PC-3 (cell line): ENCODE data around the gene ADAMTS1. TPM values are rescaled to one million over a fixed set of nuclear protein-coding genes. Genes with fewer than 3 reads are reported as not detected.

Experiments used
- ATAC-seq: fragments of 200-7000 bp; cut with Tn5 transposase; 2 replicates; pipeline ENCODE4 v1.9.1; 2020; ENCODE audit warnings: mild to moderate bottlenecking, moderate library complexity
- BruUV-seq: library from RNA; stranded (reverse); fragments of 400-500 nt; replicated peaks from 2 replicates; lab custom pipeline; 2021; lab: Mats Ljungman, UMichigan
- CTCF ChIA-PET: fragments of 300-600 bp; sonication (Branson Sonifier 250); formaldehyde crosslinking; loops from one replicate; lab custom pipeline; 2022; ENCODE audit warnings: antibody characterized with exemption; lab: Charles Lee
- POLR2A ChIA-PET: fragments of 300-600 bp; sonication (Branson Sonifier 250); formaldehyde crosslinking; loops from one replicate; lab custom pipeline; 2022; ENCODE audit warnings: antibody characterized with exemption; ENCODE audit not compliant: unreplicated experiment; lab: Charles Lee
- DNase-seq: peaks from one replicate; pipeline ENCODE4 v3.0.0-alpha.2; 2015
- H2AFZ ChIP-seq: fragments of 300-600 bp; sonication (generic); 2 replicates; pipeline ENCODE4 v1.6.0; 2016; ENCODE audit warnings: antibody characterized with exemption, low read length
- H3F3A ChIP-seq: fragments of 300-600 bp; sonication (generic); one replicate; pipeline ENCODE4 v1.6.0; 2017; ENCODE audit warnings: antibody characterized with exemption, low read length, control low read depth, mild to moderate bottlenecking; ENCODE audit not compliant: unreplicated experiment
- H3K27ac ChIP-seq: fragments of 300-600 bp; sonication (generic); 2 replicates; pipeline ENCODE4 v1.5.1; 2016; ENCODE audit warnings: mild to moderate bottlenecking, low read length
- H3K27me3 ChIP-seq: fragments of 300-600 bp; sonication (generic); 2 replicates; pipeline ENCODE4 v1.6.1; 2016; ENCODE audit warnings: low read length, mixed read lengths
- H3K36me3 ChIP-seq: fragments of 300-600 bp; sonication (generic); 2 replicates; pipeline ENCODE4 v1.6.1; 2016; ENCODE audit warnings: low read depth, mixed run types, low read length, mixed read lengths
- H3K4me1 ChIP-seq: fragments of 300-600 bp; sonication (generic); 2 replicates; pipeline ENCODE4 v1.5.1; 2016; ENCODE audit warnings: low read length; ENCODE audit not compliant: insufficient read depth
- H3K4me2 ChIP-seq: fragments of 300-600 bp; sonication (generic); 2 replicates; pipeline ENCODE4 v1.6.0; 2016; ENCODE audit warnings: low read length
- H3K4me3 ChIP-seq: fragments of 300-600 bp; sonication (generic); 2 replicates; pipeline ENCODE4 v1.5.1; 2016; ENCODE audit warnings: mild to moderate bottlenecking, low read length, mixed read lengths
- H3K79me2 ChIP-seq: fragments of 300-600 bp; sonication (generic); 2 replicates; pipeline ENCODE4 v1.6.1; 2017; ENCODE audit warnings: low read length, mixed read lengths
- H3K9ac ChIP-seq: fragments of 300-600 bp; sonication (generic); 2 replicates; pipeline ENCODE4 v1.6.0; 2016; ENCODE audit warnings: mild to moderate bottlenecking, low read length
- H3K9me2 ChIP-seq: fragments of 300-600 bp; sonication (generic); replicated peaks from 2 replicates; pipeline ENCODE4 v1.6.1; 2016; ENCODE audit warnings: mixed run types, low read length, mixed read lengths
- H3K9me3 ChIP-seq: fragments of 300-600 bp; sonication (generic); 2 replicates; pipeline ENCODE4 v1.6.1; 2016; ENCODE audit warnings: low read length, mixed read lengths
- H4K20me1 ChIP-seq: fragments of 300-600 bp; sonication (generic); 2 replicates; pipeline ENCODE4 v1.6.1; 2016; ENCODE audit warnings: low read length, mixed read lengths
- CTCF ChIP-seq: fragments of 300-600 bp; sonication (generic); conservative IDR thresholded peaks from 2 replicates; pipeline ENCODE4 v1.5.1; 2017; ENCODE audit warnings: antibody characterized with exemption, low read depth, mild to moderate bottlenecking, low read length
- EZH2 ChIP-seq: fragments of 300-600 bp; sonication (generic); IDR thresholded peaks from one replicate; pipeline ENCODE4 v1.6.1; 2017; ENCODE audit warnings: antibody characterized with exemption, mild to moderate bottlenecking, low read length; ENCODE audit not compliant: unreplicated experiment
- EZH2phosphoT487 ChIP-seq: fragments of 300-600 bp; sonication (generic); IDR thresholded peaks from 2 replicates; pipeline ENCODE4 v1.6.1; 2018; ENCODE audit warnings: mild to moderate bottlenecking, antibody characterized with exemption, low read length, borderline replicate concordance
- intact Hi-C: fragments of 100-400 bp; cut with micrococcal nuclease; formaldehyde crosslinking; loops from 2 replicates; pipeline ENCODE4 v1.9.0; 2023
- total RNA-seq: library from RNA; depleted of rRNA; stranded (reverse); fragments of >200 nt; gene quantifications from 2 replicates; pipeline ENCODE4 v1.2.3, GENCODE V29; 2014

Gene ADAMTS1
- total RNA-seq, 1 experiment from 2014 or later = 12.9 TPM

GRCh38 chr21:26826801-26827200 lies 18.4 kb downstream of the ADAMTS1 start:
- no peaks in the 10 kb centered on the region for H3F3A ChIP-seq
- no peak overlapping the region for H3K4me3 ChIP-seq
- no peak overlapping the region for H2AFZ ChIP-seq
- H3K27me3 ChIP-seq = no peaks in the 10 kb centered on the region
- POLR2A ChIA-PET = no interaction called here
- no TSS peak for BruUV-seq
- no peaks in the 10 kb centered on the region for H3K4me1 ChIP-seq
- ATAC-seq = no peak
- no peak overlapping the region for H3K4me2 ChIP-seq
- H4K20me1 ChIP-seq = no peaks in the 10 kb centered on the region
- no peak overlapping the region for H3K9ac ChIP-seq
- DNase-seq = no peak
- H3K79me2 ChIP-seq = no peaks in the 10 kb centered on the region
- H3K9me2 ChIP-seq = no peaks in the 10 kb centered on the region
- CTCF ChIA-PET = no interaction called here
- intact Hi-C loops = no loop called here
- no peak for TF ChIP-seq EZH2
- TF ChIP-seq CTCF = no peak
- TF ChIP-seq EZH2phosphoT487 = no peak
- H3K36me3 ChIP-seq = no peaks in the 10 kb centered on the region
- H3K27ac ChIP-seq = no peak overlapping the region
- H3K9me3 ChIP-seq = no peaks in the 10 kb centered on the region

GRCh38 chr21:26820509-26820908 lies 24.7 kb downstream of the ADAMTS1 start:
- POLR2A ChIA-PET = no interaction called here
- Histone ChIP-seq H3K4me1 (no peaks in the 10 kb centered on the region), H3K27ac (no peak overlapping the region), H3K9me2 (no peaks in the 10 kb centered on the region), H3K36me3 (no peaks in the 10 kb centered on the region), H3K4me2 (no peak overlapping the region), H3K9ac (no peak overlapping the region), H4K20me1 (no peaks in the 10 kb centered on the region), H3K79me2 (no peaks in the 10 kb centered on the region), H3K27me3 (no peaks in the 10 kb centered on the region), H3K9me3 (no peaks in the 10 kb centered on the region), H3F3A (no peaks in the 10 kb centered on the region), H2AFZ (no peak overlapping the region), H3K4me3 (no peak overlapping the region)
- CTCF ChIA-PET = interaction anchor here (0.6 kb wide), 1 partner anchor 107 kb away, joined by 3 read pairs; no protein-coding TSS in a partner anchor
- TF ChIP-seq EZH2 (no peak), EZH2phosphoT487 (no peak), CTCF (no peak)
- intact Hi-C loops = no loop called here
- no peak for ATAC-seq
- no peak for DNase-seq
- BruUV-seq = no TSS peak

GRCh38 chr21:26819740-26820324 lies 25.4 kb downstream of the ADAMTS1 start:
- Histone ChIP-seq H3K4me3 (no peak overlapping the region), H3K36me3 (no peaks in the 10 kb centered on the region), H4K20me1 (no peaks in the 10 kb centered on the region), H3K9me3 (no peaks in the 10 kb centered on the region), H2AFZ (no peak overlapping the region), H3K79me2 (no peaks in the 10 kb centered on the region), H3K9ac (no peak overlapping the region), H3K27me3 (no peaks in the 10 kb centered on the region), H3K4me1 (no peaks in the 10 kb centered on the region), H3F3A (no peaks in the 10 kb centered on the region), H3K9me2 (no peaks in the 10 kb centered on the region), H3K27ac (no peak overlapping the region), H3K4me2 (no peak overlapping the region)
- POLR2A ChIA-PET = no interaction called here
- CTCF ChIA-PET = interaction anchor here (0.6 kb wide), 1 partner anchor 106 kb away, joined by 3 read pairs; no protein-coding TSS in a partner anchor
- no peak for ATAC-seq
- DNase-seq = no peak
- BruUV-seq = no TSS peak
- TF ChIP-seq EZH2 (no peak), EZH2phosphoT487 (no peak), CTCF (no peak)
- intact Hi-C loops = no loop called here
